ENCODE measurements around the gene SLC35B3.
"Not testable (repeated sequence)": the region's sequence is repeated elsewhere in the genome, so short reads cannot be mapped to it uniquely, and the experiment has no call there.

SLC35B3 gene

DNA sequence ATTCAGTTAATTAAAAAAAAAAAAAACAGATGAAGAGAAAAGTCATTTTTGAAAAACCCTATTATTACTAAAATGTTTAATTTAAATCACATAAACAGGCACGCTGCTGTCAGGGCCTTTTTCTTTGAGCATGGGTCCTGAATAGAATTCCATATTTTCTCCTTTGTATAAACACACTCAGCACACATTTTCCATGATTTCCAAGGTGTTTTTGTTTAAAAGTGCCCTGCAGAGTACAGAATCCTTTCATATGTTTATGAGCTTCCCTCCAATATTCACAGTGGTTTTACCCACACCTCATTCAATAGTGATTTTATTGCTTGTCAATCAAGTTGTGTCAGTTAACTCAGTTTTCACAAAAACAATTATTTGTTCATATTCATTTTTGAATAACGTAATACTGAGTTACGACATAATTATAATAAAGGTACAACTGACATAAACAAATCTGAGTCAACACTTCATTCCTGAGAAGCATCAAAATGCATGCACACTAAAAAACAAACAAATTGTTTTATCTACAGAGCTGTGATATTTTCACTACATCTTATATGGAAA lies 15.2 kb downstream of the SLC35B3 start:
- DNase-seq (ENCODE audit: low spot score), result no peak
- in situ Hi-C loops (cut with MboI; ENCODE audit: low sequenced_read_pairs, unreplicated experiment), result no loop called here
- TF ChIP-seq, protein P1, sequence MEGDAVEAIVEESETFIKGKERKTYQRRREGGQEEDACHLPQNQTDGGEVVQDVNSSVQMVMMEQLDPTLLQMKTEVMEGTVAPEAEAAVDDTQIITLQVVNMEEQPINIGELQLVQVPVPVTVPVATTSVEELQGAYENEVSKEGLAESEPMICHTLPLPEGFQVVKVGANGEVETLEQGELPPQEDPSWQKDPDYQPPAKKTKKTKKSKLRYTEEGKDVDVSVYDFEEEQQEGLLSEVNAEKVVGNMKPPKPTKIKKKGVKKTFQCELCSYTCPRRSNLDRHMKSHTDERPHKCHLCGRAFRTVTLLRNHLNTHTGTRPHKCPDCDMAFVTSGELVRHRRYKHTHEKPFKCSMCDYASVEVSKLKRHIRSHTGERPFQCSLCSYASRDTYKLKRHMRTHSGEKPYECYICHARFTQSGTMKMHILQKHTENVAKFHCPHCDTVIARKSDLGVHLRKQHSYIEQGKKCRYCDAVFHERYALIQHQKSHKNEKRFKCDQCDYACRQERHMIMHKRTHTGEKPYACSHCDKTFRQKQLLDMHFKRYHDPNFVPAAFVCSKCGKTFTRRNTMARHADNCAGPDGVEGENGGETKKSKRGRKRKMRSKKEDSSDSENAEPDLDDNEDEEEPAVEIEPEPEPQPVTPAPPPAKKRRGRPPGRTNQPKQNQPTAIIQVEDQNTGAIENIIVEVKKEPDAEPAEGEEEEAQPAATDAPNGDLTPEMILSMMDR (IDR thresholded peaks at IDR 0.05; ENCODE audit: borderline replicate concordance, control extremely low read depth, extremely low read depth, insufficient read depth, missing control alignments), result no peak

DNA sequence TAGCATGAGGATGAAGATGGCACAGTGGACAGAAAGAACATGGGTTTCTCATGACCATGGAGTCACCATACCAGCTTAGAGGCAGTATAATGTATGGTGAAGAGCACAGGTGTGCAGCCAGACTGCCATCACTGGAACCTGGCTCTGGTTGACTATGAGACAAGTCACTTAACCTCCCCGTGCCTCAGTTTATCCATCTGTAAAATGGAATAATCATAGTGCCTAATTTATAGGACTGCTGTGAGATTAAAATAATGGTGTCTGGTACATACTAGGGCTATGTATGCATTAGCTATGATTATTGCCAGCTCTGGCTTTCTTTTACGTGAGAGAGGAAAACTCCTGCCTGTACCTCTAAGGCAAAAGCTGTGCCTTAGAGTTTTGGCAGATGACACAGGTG lies 19.4 kb downstream of the SLC35B3 start:
- DNase-seq (ENCODE audit: low spot score), result no peak
- TF ChIP-seq, protein P1 (IDR thresholded peaks at IDR 0.05; ENCODE audit: borderline replicate concordance, control extremely low read depth, extremely low read depth, insufficient read depth, missing control alignments), result no peak
- in situ Hi-C loops (cut with MboI; ENCODE audit: low sequenced_read_pairs, unreplicated experiment), result no loop called here

DNA sequence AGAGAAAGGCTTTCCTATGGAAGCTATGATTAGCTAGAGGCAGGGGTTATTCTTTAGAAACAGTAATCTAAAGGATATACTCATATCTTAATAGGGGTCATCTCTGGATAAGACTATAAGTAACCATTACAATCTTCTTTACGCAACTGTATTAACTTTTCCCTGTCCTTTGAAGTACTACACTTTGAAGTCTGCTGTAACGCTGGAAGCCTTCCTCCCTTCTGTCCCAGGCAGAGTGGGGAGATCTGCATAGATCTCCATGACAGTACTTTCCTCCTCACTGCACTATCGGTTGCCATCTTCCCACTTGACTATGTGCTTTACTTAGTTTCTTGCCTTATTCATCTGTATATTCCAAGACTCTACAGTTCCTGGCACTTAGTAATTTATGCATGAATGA lies 20.1 kb downstream of the SLC35B3 start:
- DNase-seq (ENCODE audit: low spot score), result no peak
- in situ Hi-C loops (cut with MboI; ENCODE audit: low sequenced_read_pairs, unreplicated experiment), result no loop called here
- TF ChIP-seq, protein P1 (IDR thresholded peaks at IDR 0.05; ENCODE audit: borderline replicate concordance, control extremely low read depth, extremely low read depth, insufficient read depth, missing control alignments), result no peak

DNA sequence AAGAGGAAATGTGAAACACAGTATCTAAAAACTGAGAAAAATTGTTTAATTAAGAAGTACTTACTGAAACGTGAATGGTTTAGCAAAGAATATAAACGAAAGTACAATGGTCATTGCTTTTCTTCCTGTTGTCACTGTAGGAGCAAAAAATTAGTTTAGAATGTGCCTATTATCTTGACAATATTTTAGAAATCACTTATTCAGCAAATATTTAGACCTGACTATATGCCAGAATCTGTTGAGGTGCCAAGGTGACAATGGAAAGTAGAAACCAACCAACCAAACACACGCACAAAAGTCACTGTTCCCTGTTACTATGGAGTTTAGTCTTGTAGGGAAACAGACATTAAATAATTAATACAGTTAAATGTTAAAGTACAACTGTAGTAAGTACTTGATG lies 20.5 kb downstream of the SLC35B3 start:
- TF ChIP-seq, protein P1 (IDR thresholded peaks at IDR 0.05; ENCODE audit: borderline replicate concordance, control extremely low read depth, extremely low read depth, insufficient read depth, missing control alignments), result no peak
- in situ Hi-C loops (cut with MboI; ENCODE audit: low sequenced_read_pairs, unreplicated experiment), result no loop called here
- no peak for DNase-seq (ENCODE audit: low spot score)

DNA sequence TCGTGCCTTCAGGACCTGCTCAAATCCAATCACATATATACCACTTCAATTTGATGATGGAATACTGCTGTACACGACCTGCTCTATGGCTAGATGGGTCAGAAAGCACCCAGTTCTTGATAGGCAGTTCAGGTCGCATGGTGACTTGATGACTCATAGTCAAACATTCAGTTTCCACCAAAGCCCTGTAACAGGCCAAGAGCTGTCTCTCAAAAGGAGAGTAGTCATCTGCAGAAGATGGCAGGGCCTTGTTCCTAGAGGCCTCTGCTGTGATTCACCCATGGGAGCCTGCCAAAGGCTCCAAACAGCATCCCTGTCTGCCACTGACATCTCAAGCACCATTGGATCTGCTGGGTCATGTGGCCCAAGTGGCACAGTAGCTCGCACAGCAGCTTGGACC lies 29.4 kb downstream of the SLC35B3 start:
- in situ Hi-C loops (cut with MboI; ENCODE audit: low sequenced_read_pairs, unreplicated experiment); DNase-seq (ENCODE audit: low spot score): not testable (repeated sequence)

DNA sequence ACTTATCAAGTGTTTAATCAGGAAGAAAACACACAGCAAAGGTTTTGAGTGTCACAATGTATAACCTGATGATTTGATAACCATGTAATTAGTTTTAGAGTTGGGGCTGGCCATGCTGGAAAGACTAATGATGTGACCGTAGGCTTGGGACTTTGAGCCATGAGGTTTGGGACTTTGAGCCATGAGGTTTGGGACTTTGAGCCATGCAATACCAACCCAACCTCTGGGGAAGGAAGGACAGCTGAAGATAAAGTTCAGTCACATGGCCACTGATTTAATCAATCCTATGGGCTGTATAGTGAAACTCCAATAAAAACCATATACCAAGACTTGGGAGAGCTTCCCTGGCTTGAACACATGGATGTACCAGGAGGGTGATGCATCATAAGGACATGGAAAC lies 32.8 kb downstream of the SLC35B3 start:
- DNase-seq (ENCODE audit: low spot score), result no peak
- TF ChIP-seq, protein P1 (IDR thresholded peaks at IDR 0.05; ENCODE audit: borderline replicate concordance, control extremely low read depth, extremely low read depth, insufficient read depth, missing control alignments), result no peak
- in situ Hi-C loops (cut with MboI; ENCODE audit: low sequenced_read_pairs, unreplicated experiment), result no loop called here

DNA sequence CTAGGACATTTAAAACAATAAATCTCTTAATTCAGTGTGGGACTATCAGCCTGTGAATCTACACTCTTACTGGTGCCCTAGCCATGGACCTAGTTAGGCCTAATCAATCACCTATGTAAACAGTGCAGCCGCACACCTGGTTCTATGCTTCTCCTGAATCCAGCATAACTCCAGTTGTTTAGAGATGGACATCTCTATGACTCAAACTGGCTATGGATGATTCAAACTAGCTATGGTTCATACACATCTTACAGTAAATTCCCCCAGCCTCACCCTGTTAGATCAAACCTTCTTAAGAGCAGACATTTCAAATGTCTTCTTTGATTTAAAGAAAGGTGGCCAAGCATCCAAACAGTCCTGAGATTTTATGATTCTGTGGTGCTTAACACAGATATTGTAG lies 34.7 kb downstream of the SLC35B3 start:
- no peak for DNase-seq (ENCODE audit: low spot score)
- in situ Hi-C loops (cut with MboI; ENCODE audit: low sequenced_read_pairs, unreplicated experiment), result no loop called here
- TF ChIP-seq, protein P1 (IDR thresholded peaks at IDR 0.05; ENCODE audit: borderline replicate concordance, control extremely low read depth, extremely low read depth, insufficient read depth, missing control alignments), result no peak
